ENCODE data around the gene CRYBA2. TPM values are rescaled to one million over a fixed set of nuclear protein-coding genes. Genes with fewer than 3 reads are reported as not detected.
A peak's percentile ranks its signal among the peaks of the same experiment; 100 is the strongest.

The CRYBA2 gene
- polyA plus RNA-seq, 3 donors = not detected

- DNase-seq (ENCODE audit: extremely low read depth in 1 of 11, low read depth in 9 of 11, low spot score in 4 of 11) = no peak
Measured at GRCh38 chr2:219025637-219026585, 32.7 kb upstream of the CRYBA2 start.

DNA sequence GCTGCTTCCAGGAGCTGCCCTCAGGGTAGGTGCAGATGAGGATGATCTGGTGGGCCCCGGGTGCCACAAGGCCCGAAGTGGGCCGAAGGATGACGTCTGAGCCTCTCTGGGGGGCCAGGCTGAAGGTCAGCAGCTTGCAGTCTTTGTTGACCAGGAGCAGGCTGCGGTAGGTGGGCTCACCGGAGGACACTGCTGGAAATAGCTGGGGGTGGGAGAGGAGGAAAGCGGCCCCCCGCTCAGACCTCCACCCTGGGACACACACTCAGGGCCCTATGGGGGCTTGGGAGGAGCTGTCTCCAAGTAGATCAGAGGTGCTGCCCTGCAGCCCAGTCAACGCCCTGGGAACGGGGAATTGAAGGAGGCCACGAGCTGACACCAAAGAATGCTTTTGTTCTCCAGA, 30.8 kb upstream of the CRYBA2 start:
- no peak for DNase-seq (ENCODE audit: extremely low read depth in 1 of 11, low read depth in 9 of 11, low spot score in 4 of 11)

DNA sequence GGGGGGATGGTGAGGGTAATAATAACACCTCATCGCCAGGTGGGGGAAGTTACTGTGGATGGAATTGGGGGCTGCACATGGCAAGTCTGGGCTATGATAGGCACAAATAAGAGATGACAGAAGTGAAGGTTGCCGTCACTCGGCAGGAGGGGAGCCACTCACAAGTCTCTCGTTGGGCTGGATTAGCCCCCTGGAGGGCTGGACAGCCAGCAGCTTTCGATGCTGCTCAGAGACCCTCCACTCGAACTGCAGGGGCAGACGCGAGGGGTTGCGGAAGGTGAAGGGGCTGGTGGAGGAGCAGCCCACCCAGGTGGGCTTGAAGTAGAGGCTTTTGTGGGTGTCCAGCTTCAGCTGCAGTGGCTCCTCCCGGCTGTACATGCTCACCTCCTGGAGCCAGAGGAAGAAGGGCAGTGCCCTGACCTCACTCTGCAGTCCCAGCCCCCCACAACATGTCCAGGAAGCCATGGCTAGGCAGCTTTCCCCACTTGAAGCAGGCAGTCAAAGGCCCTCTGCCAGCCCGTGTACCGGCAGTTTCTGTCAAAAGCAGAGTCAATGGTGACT, 29.9 kb upstream of the CRYBA2 start:
- no peak for DNase-seq (ENCODE audit: extremely low read depth in 1 of 11, low read depth in 9 of 11, low spot score in 4 of 11)

DNA sequence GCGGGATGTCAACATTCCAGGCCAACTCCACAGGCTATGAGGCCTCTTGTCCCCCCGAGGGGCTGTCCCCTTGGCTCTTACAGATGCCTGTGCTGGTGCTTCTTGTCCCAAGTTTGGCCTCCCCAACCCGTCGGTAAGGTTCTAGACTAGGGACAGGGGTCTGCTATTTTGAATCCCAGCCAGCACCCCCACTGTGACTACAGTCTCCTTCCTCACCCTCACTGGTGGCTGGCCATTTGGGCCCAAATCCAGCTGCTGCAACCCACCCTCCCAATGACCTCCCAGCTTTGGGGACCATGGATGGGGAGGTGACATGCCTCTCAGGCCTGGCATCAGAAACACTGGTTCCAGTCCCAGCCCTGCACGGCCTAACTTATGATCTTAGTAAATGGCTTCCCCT, 29.4 kb upstream of the CRYBA2 start:
- DNase-seq (ENCODE audit: extremely low read depth in 1 of 11, low read depth in 9 of 11, low spot score in 4 of 11) = no peak

DNA sequence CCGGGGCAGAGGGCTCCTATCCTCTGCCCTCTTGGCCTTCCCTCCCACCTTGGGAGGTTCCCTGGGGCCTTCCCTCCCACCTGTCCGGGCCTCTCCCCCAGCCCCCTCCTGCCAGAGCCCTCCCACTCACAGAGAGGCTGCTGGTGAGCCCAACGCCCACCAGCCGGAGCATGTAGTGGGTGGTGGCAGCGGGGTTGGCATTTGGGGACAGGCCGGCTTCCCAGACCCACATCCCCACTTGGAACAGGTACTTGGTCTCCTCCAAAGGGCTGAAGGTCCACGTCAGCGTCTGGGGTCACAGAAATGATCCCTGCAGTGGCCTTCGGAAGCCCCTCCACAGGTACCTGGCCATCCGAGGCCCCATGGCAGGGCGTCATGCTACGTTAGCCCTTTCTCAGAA, 28.8 kb upstream of the CRYBA2 start:
- no peak for DNase-seq (ENCODE audit: extremely low read depth in 1 of 11, low read depth in 9 of 11, low spot score in 4 of 11)

DNA sequence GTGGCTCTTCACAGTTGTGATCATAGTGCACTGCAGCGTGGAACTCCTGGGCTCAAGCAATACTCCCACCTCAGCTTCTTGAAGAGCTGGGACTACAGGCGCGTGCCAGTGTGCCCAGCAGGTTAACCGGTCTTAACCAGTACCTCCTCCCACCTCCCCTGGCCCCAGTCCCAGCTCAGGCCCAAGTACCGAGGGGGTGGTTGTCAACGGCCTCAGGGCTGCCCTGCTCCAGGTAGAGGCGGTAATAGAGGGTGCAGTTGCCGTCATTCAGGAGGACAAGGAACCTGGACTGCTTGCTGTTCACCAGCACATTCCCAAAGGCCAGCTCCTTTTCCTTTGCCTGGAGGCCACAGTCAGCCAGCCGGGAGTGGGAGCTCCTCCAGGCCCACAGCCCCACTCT, 28.4 kb upstream of the CRYBA2 start:
- DNase-seq (ENCODE audit: extremely low read depth in 1 of 11, low read depth in 9 of 11, low spot score in 4 of 11) = no peak

DNA sequence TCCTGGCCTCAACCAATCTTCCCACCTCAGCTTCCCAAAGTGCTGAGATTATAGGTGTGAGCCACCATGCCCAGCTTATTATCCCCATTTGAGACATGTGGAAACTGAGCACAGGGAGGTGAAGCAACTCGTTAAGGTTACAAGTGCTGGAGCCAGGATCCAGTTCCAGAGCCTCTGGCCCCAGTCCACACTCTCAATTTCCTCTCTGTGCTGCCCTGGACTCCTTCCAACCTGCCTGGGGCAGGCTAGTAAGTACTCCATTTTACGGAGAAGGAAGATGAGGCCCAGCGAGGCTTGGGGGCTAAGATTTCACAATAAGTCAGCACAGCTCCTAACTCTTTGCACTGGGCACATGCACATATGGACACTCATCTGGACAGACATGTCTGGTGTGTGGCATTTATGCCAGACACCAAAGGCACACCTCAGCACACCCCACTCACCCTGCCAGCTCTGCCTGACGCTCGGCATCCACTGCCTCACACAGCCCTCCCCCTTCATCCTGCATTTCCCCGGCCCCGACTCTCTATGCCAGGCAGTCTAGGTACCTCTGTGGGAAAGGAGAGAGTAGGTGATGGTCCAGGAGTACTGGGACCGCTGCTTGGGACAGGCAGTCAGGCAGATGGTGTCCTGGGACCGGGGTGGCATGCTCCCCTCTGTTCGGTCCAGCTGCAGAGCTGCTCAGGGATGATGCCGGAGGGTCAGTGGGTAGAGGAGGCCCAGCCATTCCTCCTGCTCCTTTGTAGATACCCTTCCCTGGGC, 27.6 kb upstream of the CRYBA2 start:
- no peak for DNase-seq (ENCODE audit: extremely low read depth in 1 of 11, low read depth in 9 of 11, low spot score in 4 of 11)

DNA sequence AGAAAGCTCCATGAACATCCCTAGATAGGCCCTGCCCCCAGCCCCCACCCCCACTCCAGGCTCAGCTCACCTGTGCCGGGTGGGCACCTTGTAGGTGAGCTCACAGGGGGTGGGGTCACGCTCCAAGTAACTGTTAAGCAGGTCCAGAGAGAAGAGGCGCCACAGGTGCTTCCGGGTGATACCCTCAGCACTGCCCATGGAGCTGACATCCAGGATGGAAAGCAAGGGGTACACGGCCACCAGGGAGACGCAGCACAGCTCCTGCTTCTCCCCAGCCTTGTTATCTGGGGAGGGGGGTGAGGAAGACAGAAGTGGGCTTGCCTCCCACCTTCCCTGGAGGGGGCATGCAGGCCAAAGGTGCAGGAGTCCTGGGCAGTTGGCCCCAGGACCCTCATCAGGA, 26.2 kb upstream of the CRYBA2 start:
- DNase-seq (ENCODE audit: extremely low read depth in 1 of 11, low read depth in 9 of 11, low spot score in 4 of 11) = no peak

DNA sequence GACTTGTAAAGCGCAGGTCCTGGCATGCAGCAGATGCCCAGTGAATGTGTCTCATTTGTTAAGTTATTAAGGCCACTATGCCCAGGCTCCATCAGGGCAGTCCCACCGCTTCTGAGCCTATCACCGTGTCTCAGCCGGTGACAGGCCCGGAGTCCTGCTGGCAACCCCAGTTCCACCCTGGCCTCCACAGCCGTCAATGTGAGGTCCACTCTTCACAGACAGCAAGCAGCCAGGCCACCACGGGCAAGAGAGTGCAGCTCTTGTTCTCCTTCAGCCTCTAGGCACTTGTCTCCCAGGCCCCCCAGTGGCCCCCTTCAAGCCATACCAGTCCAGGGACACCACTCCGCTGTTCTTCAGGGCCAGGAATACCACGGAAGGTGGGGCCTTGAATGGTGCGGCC, 25.5 kb upstream of the CRYBA2 start:
- no peak for DNase-seq (ENCODE audit: extremely low read depth in 1 of 11, low read depth in 9 of 11, low spot score in 4 of 11)

GRCh38 chr2:219018286-219018685, 25.1 kb upstream of the CRYBA2 start:
- no peak for DNase-seq (ENCODE audit: extremely low read depth in 1 of 11, low read depth in 9 of 11, low spot score in 4 of 11)

DNA sequence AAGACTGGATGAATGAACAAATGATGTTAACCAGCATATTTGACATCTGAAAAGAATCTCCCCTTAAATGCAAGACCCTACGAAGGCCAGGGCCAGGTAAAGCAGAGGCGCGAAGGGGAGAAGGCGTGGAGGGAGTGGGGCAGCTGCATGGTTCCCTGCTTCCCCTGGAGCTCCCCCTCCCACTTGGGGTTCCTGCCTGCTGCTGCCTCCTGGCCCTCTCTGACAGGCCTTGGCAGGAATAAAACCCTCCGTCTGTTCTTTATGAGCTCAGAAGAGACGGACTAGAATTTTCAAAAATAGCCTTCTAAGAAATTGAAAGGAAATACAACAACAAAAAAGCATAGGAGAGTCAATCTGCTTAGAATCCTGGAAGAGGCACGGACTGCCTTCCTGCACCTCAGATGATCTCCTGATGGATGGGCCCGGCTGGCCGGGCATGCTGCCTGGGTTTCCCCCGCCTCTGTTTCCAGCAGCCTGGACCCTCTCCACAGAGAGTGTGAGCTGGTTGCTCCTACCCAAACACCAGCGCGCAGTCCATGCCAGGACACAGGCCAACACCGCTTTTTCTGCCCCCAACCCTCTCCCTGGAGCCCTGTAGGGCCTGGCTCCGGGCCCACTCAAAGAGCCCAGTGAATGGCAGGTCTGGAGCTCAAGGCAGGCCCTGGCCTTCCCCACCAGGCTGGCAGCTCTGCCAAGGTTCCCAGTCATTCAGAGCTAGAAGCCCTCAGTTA, 24.1 kb upstream of the CRYBA2 start:
- no peak for DNase-seq (ENCODE audit: extremely low read depth in 1 of 11, low read depth in 9 of 11, low spot score in 4 of 11)

DNA sequence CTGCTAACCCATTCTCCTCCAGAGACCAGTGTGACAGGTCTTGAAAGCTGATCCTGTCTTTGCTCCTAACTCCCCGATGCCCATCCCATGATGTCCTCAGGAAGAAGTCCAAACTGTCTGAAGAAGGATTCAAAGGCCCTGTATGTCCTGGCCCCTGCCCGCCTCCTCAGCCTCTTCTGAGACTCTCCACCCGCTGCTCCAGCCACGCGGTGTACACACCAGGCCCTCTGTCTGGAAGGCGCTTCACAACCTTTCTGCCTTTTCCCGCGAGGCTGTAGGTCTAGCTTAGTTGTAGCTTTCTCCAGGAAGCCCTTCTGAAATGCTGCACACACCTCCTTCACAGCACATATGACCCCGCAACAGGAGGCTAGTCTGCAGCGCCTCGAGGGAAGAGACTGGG, 23.5 kb upstream of the CRYBA2 start:
- DNase-seq (ENCODE audit: extremely low read depth in 1 of 11, low read depth in 9 of 11, low spot score in 4 of 11) = no peak

DNA sequence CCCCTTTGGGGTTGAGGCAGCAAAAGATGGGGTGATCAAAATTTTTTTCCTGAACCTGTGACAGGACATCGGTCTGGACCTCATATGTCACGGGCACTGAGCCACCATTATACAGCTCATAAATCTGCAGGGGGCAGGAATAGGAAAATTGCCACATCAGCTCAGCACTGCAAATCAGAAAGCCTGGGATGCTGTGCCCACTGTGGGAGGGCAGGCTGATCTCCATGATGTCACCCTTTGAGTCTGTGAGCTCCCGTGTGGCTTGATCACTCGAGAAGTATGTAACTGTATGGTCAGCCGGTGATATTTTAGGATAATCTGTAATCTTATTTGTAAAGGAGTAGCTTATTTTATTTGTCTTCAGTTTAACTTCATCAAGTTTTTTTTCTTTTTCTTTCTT, 17.7 kb upstream of the CRYBA2 start:
- no peak for DNase-seq (ENCODE audit: extremely low read depth in 1 of 11, low read depth in 9 of 11, low spot score in 4 of 11)

GRCh38 chr2:219010162-219010756, 17.0 kb upstream of the CRYBA2 start:
- DNase-seq (ENCODE audit: extremely low read depth in 1 of 11, low read depth in 9 of 11, low spot score in 4 of 11) = no peak

GRCh38 chr2:219009294-219009693, 16.1 kb upstream of the CRYBA2 start:
- no peak for DNase-seq (ENCODE audit: extremely low read depth in 1 of 11, low read depth in 9 of 11, low spot score in 4 of 11)

- no peak for DNase-seq (ENCODE audit: extremely low read depth in 1 of 11, low read depth in 9 of 11, low spot score in 4 of 11)
Measured at GRCh38 chr2:219003979-219004378, 10.8 kb upstream of the CRYBA2 start.

DNA sequence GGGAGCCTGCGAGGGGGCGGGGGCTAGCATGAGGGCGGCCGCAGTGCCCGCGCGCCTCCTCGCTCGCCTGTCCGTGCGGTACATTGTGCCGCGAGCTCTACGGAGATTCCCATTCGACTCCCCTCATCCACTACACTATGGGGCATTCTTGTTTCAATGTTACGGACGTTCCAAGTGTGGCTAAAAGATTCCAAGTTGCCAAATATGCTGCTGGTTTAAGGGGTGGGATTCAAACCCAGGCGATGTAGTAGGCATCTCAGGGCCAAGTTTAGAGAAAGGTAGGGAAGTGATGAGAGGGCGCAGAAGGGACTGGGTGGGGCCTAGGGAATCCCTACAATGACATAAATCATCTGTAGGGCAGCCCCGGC, 10.0 kb upstream of the CRYBA2 start:
- DNase-seq (ENCODE audit: extremely low read depth in 1 of 11, low read depth in 9 of 11, low spot score in 4 of 11) = no peak

DNA sequence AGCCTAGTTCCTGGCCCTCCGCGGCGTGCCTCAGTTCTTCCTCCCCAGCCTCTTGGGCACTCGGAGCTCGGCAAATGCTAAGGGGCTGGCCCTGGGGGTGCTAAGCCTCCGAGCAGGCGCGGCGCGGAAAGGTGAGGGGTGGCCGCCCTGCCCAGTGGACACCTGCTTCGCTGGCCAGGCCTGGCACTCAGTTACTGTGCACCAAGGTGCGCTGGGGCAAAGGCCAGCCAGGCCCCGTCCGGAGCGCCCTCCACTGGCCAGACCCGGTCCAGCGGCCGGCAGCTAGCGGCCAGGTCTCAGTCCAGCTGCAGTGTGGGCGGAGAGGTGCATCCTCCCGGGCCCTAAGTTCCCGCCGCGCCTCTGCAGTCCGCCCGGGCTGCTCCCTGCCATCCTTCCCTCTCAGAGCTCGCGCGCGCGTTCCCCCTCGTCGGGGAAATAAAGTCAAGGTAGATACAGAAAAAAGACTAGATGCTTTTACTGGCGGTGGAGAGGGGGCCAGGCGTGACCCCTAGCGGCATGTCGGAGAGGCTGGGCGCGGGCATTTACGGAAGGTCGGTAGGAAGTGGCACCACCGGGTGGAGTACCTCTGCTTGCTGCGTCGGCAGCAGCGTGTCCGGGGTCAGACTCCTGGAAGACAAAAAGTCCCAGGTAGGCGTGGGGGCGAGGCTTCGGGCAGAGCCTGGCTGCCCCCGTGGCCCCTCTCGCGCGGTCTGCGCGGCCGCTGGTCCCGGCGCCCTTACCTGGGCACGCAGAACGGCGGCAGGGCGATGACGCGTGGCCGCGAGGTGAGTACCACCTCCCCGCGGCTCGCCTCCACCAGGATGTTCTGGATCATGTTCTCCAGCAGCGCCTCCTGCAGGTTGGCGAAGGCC, 9.4 kb upstream of the CRYBA2 start:
- DNase-seq (ENCODE audit: extremely low read depth in 1 of 11, low read depth in 9 of 11, low spot score in 4 of 11) = peak in 2 of 11 donors; percentile 34 to 35

Data from renal cortex interstitium (tissue), 11 donors.